Kidney (tissue), 14 donors: ENCODE measurements around the gene KIF22. TPM values are rescaled to one million over a fixed set of nuclear protein-coding genes. Genes with fewer than 3 reads are reported as not detected.

Source experiments
- DNase-seq, 5 donors: peaks; one replicate each; pipeline ENCODE4 v3.0.0-alpha.2; 2013 to 2020
- FAIRE-seq: peaks from 2 replicates; lab custom pipeline; 2012; peaks lifted over from hg19 to GRCh38; lab: Jason Lieb, UNC
- H3K27ac ChIP-seq, 2 donors: one replicate each; pipeline ENCODE4 v1.7.0; 2013; ENCODE audit warnings: low read depth in 2 of 2, low read length in 2 of 2, inconsistent platforms in 1 of 2
- H3K27me3 ChIP-seq: one replicate; pipeline ENCODE4 v1.7.1; 2013; ENCODE audit warnings: low read length, inconsistent platforms; ENCODE audit not compliant: control insufficient read depth, insufficient read depth
- H3K36me3 ChIP-seq, 3 donors: one replicate each; pipeline versions ENCODE4 v1.7.0 to v1.7.1; 2013; ENCODE audit warnings: low read length in 3 of 3, control low read depth in 1 of 3, inconsistent platforms in 1 of 3; ENCODE audit not compliant: insufficient read depth in 3 of 3, control insufficient read depth in 2 of 3
- H3K4me1 ChIP-seq, 3 donors: one replicate each; pipeline versions ENCODE4 v1.7.0 to v1.7.1; 2013; ENCODE audit warnings: low read length in 3 of 3, inconsistent platforms in 1 of 3, low read depth in 1 of 3; ENCODE audit not compliant: control insufficient read depth in 2 of 3, insufficient read depth in 2 of 3
- H3K4me3 ChIP-seq, 3 donors: one replicate each; pipeline versions ENCODE4 v1.7.0 to v1.8.1; 2013; ENCODE audit warnings: low read length in 3 of 3, control low read depth in 1 of 3, inconsistent platforms in 1 of 3
- H3K9ac ChIP-seq, 3 donors: one replicate each; pipeline versions ENCODE4 v1.7.0 to v1.7.1; 2013; ENCODE audit warnings: low read length in 3 of 3, control low read depth in 1 of 3, inconsistent platforms in 1 of 3
- H3K9me3 ChIP-seq, 3 donors: one replicate each; pipeline versions ENCODE4 v1.7.0 to v1.7.1; 2013; ENCODE audit warnings: low read length in 3 of 3, control low read depth in 1 of 3, inconsistent platforms in 1 of 3; ENCODE audit not compliant: control insufficient read depth in 2 of 3, insufficient read depth in 1 of 3
- CTCF ChIP-seq: IDR thresholded peaks from 3 replicates; pipeline ENCODE4 v1.5.1; 2012; ENCODE audit warnings: mild to moderate bottlenecking, moderate library complexity, borderline replicate concordance; ENCODE audit not compliant: insufficient read depth; ENCODE audit errors: extremely low read depth
- intact Hi-C: fragments of 100-400 bp; cut with DNase I; formaldehyde crosslinking; loops from one replicate; pipeline ENCODE4 v1.11.1; 2022
- polyA plus RNA-seq: library from polyadenylated mRNA; stranded (reverse); fragments of 350-450 nt; fragmentation: Illumina TruSeq; extraction: RNeasy Lipid Tissue Mini Kit (QIAGEN cat#74804); gene quantifications from one replicate; pipeline ENCODE4 v1.2.3, GENCODE V29; 2014; ENCODE audit warnings: low read depth, low replicate concordance; ENCODE audit not compliant: insufficient read depth
- total RNA-seq: library from RNA; stranded (reverse); fragmentation: NEBNext Ultra II Directional; extraction: Animal tissue kit (Norgen Biotek cat#: 25700); gene quantifications from one replicate; pipeline ENCODE4 v1.2.1, GENCODE V29; 2021
- donor health status: control.
- donor health status: control.
- donor health status: control.
- donor health status: control.
- donor health status: control.
- donor health status: DM: yes; HTN: yes; CAD: no.
- donor health status: Normal renal cell carcinoma (clear cell type).

Gene KIF22
- total and polyA plus RNA-seq, 2 donors from 2014 or later, result 32.3 to 42.9 TPM

GRCh38 chr16:29842732-29843346 lies 52.3 kb downstream of the KIF22 start:
- no peak for DNase-seq
- no peaks in the 10 kb centered on the region for H3K4me1 ChIP-seq
- no peak overlapping the region for H3K4me3 ChIP-seq
- H3K9ac ChIP-seq, result no peak overlapping the region
- no peak for TF ChIP-seq CTCF
- H3K9me3 ChIP-seq, result no peaks in the 10 kb centered on the region
- H3K27ac ChIP-seq, result no peak overlapping the region
- intact Hi-C loops, result no loop called here
- H3K36me3 ChIP-seq, result peaks cover 0 to 64% (median 40%) of the 10 kb centered on the region in 3 donors
- H3K27me3 ChIP-seq, result no peaks in the 10 kb centered on the region
- FAIRE-seq, result no peak

- intact Hi-C loops, result no loop called here
- Histone ChIP-seq H3K4me3 (no peak overlapping the region), H3K27ac (no peak overlapping the region), H3K9ac (no peak overlapping the region), H3K4me1 (no peaks in the 10 kb centered on the region), H3K36me3 (peaks cover 0 to 56% (median 38%) of the 10 kb centered on the region in 3 donors), H3K9me3 (no peaks in the 10 kb centered on the region), H3K27me3 (no peaks in the 10 kb centered on the region)
- no peak for DNase-seq
- no peak for TF ChIP-seq CTCF
- FAIRE-seq, result no peak
Observed at GRCh38 chr16:29843931-29844330, 53.4 kb downstream of the KIF22 start.

- H3K9me3 ChIP-seq, result no peaks in the 10 kb centered on the region
- H3K4me1 ChIP-seq, result peaks cover 0 to 3% (median 0%) of the 10 kb centered on the region in 3 donors
- H3K4me3 ChIP-seq, result no peak overlapping the region
- no peak for TF ChIP-seq CTCF
- intact Hi-C loops, result no loop called here
- no peak overlapping the region for H3K9ac ChIP-seq
- no peaks in the 10 kb centered on the region for H3K27me3 ChIP-seq
- DNase-seq (no peak), FAIRE-seq (no peak)
- peaks cover 0 to 52% (median 38%) of the 10 kb centered on the region in 3 donors for H3K36me3 ChIP-seq
- no peak overlapping the region for H3K27ac ChIP-seq
Observed at GRCh38 chr16:29844575-29845331, 54.2 kb downstream of the KIF22 start.
